K562 (cell line): Measurements from ENCODE around the gene EML6. TPM values are rescaled to one million over a fixed set of nuclear protein-coding genes. Genes with fewer than 3 reads are reported as not detected.

ENCODE experiments used
- ATAC-seq: fragments of 200-7000 bp; cut with Tn5 transposase; 3 replicates; pipeline ENCODE4 v1.9.1; 2020; ENCODE audit warnings: moderate library complexity
- BruUV-seq: library from RNA; stranded (reverse); fragments of 400-500 nt; replicated peaks from 2 replicates; lab custom pipeline; 2021; lab: Mats Ljungman, UMichigan
- CTCF ChIA-PET: fragments of 300-600 bp; formaldehyde crosslinking; extraction: SDS; loops from one replicate; lab custom pipeline; 2021; ENCODE audit warnings: low intra/inter-chr PET ratio; lab: Yijun Ruan, JAX
- POLR2A ChIA-PET: fragments of 300-600, 350-650 bp; sonication (Branson Sonifier 250); formaldehyde crosslinking; extraction: SDS; loops from one replicate; lab custom pipeline; 2021; ENCODE audit warnings: antibody characterized with exemption, inconsistent platforms; lab: Yijun Ruan, JAX
- DNase-seq, 4 experiments: peaks; one replicate each; pipeline versions ENCODE4 v3.0.0 to v3.0.0-alpha.2; 2011 to 2018; ENCODE audit warnings: low spot score in 3 of 4, mixed read lengths in 3 of 4; ENCODE audit errors: extremely low read depth in 1 of 4
- FAIRE-seq: peaks from 2 replicates; lab custom pipeline; 2011; peaks lifted over from hg19 to GRCh38; lab: Jason Lieb, UNC
- H2AFZ ChIP-seq: 2 replicates; pipeline ENCODE4 v1.6.0; 2011; ENCODE audit warnings: low read depth, low read length, control low read depth, inconsistent platforms
- H3K27ac ChIP-seq: fragments of 200-600 bp; 3 replicates; pipeline ENCODE4 v1.8.0; 2011; ENCODE audit warnings: low read depth, mild to moderate bottlenecking, control low read depth, inconsistent platforms, low read length, moderate library complexity, mixed read lengths; ENCODE audit errors: extremely low read depth
- H3K27me3 ChIP-seq, 2 experiments: fragments of 300-600 bp in 1 of 2; 2 replicates in 1 of 2; 3 replicates in 1 of 2; pipeline versions ENCODE4 v1.6.0 to v1.8.0; 2011; ENCODE audit warnings: inconsistent platforms in 2 of 2, low read length in 2 of 2, mild to moderate bottlenecking in 1 of 2, mixed read lengths in 1 of 2, moderate library complexity in 1 of 2; ENCODE audit not compliant: control insufficient read depth in 2 of 2, insufficient read depth in 2 of 2
- H3K36me3 ChIP-seq: fragments of 300-600 bp; 3 replicates; pipeline ENCODE4 v1.8.0; 2011; ENCODE audit warnings: mild to moderate bottlenecking, low read length, inconsistent platforms; ENCODE audit not compliant: control insufficient read depth, insufficient read depth
- H3K4me1 ChIP-seq, 2 experiments: fragments of 200-600 bp in 1 of 2; replicated peaks in 1 of 2; 2 replicates in 1 of 2; 3 replicates in 1 of 2; pipeline versions ENCODE4 v1.5.1 to v1.8.0; 2011; ENCODE audit warnings: inconsistent platforms in 2 of 2, low read length in 2 of 2, mild to moderate bottlenecking in 1 of 2, mixed read lengths in 1 of 2, moderate library complexity in 1 of 2; ENCODE audit not compliant: control insufficient read depth in 2 of 2, insufficient read depth in 2 of 2
- H3K4me2 ChIP-seq: 2 replicates; pipeline ENCODE4 v1.6.1; 2011; ENCODE audit warnings: low read length, control low read depth, inconsistent platforms, mixed read lengths; ENCODE audit not compliant: insufficient read depth
- H3K4me3 ChIP-seq: fragments of 200-600 bp; sonication (generic), shearing (Covaris generic); 2 replicates; pipeline ENCODE4 v1.5.1; 2016; ENCODE audit warnings: control low read depth, inconsistent platforms
- H3K79me2 ChIP-seq: fragments of 200-600 bp; 3 replicates; pipeline ENCODE4 v1.8.0; 2011; ENCODE audit warnings: low read length, inconsistent platforms; ENCODE audit not compliant: control insufficient read depth, insufficient read depth
- H3K9ac ChIP-seq, 2 experiments: 2 replicates each; pipeline versions ENCODE4 v1.6.0 to v1.6.1; 2011; ENCODE audit warnings: low read depth in 2 of 2, low read length in 2 of 2, control low read depth in 1 of 2, inconsistent platforms in 1 of 2, mild to moderate bottlenecking in 1 of 2, mixed read lengths in 1 of 2; ENCODE audit not compliant: insufficient read depth in 1 of 2
- H3K9me1 ChIP-seq: one replicate; pipeline ENCODE4 v1.6.0; 2011; ENCODE audit warnings: inconsistent platforms, mild to moderate bottlenecking, low read length, moderate library complexity; ENCODE audit not compliant: control insufficient read depth, insufficient read depth
- H3K9me3 ChIP-seq: replicated peaks from 2 replicates; pipeline ENCODE4 v1.5.1; 2011; ENCODE audit warnings: low read depth, low read length, inconsistent platforms; ENCODE audit not compliant: control insufficient read depth, insufficient read depth
- H4K20me1 ChIP-seq: replicated peaks from 2 replicates; pipeline ENCODE4 v1.6.1; 2011; ENCODE audit warnings: low read length, inconsistent platforms, mixed read lengths; ENCODE audit not compliant: control insufficient read depth, insufficient read depth
- CBX3 ChIP-seq, 2 experiments: IDR thresholded peaks; 1 replicate in 1 of 2; 2 replicates in 1 of 2; pipeline ENCODE4 v1.6.1; 2012; ENCODE audit warnings: inconsistent platforms in 2 of 2, low read length in 2 of 2, borderline replicate concordance in 1 of 2, control low read depth in 1 of 2
- CHD1 ChIP-seq: fragments of 200-600 bp; sonication (generic); IDR thresholded peaks from one replicate; pipeline ENCODE4 v1.6.1; 2012; ENCODE audit warnings: mild to moderate bottlenecking, moderate library complexity, low read length, inconsistent platforms
- E2F4 ChIP-seq: sonication (generic); formaldehyde crosslinking; IDR thresholded peaks from 2 replicates; pipeline ENCODE4 v1.8.0; 2022; ENCODE audit warnings: mild to moderate bottlenecking, low read depth, missing genetic modification reagents
- EWSR1 ChIP-seq: fragments of 450-650 bp; IDR thresholded peaks from 2 replicates; pipeline ENCODE4 v1.6.1; 2018; ENCODE audit warnings: borderline replicate concordance, mild to moderate bottlenecking, low read depth, moderate library complexity; ENCODE audit not compliant: partially characterized antibody
- GABPB2 ChIP-seq: fragments of 250-450 bp; sonication (Bioruptor Pico); conservative IDR thresholded peaks from 2 replicates; pipeline ENCODE4 v1.5.1; 2021; ENCODE audit warnings: mild to moderate bottlenecking
- NRF1 ChIP-seq, 2 experiments: fragments of 450-650 bp; IDR thresholded peaks in 1 of 2; conservative IDR thresholded peaks in 1 of 2; 2 replicates each; pipeline ENCODE4 v1.6.1; 2014; ENCODE audit warnings: mild to moderate bottlenecking in 2 of 2
- TGIF2 ChIP-seq: sonication (generic); formaldehyde crosslinking; IDR thresholded peaks from 2 replicates; pipeline ENCODE4 v1.8.1; 2022; ENCODE audit warnings: mild to moderate bottlenecking, missing genetic modification reagents, moderate library complexity
- ZBTB11 ChIP-seq, 3 experiments: fragments of 200-800 bp in 1 of 3; fragments of 250-450 bp in 1 of 3; fragments of 450-650 bp in 1 of 3; sonication (Bioruptor Pico) in 1 of 3; sonication (Bioruptor generic) in 1 of 3; formaldehyde crosslinking in 1 of 3; IDR thresholded peaks; 2 replicates each; pipeline versions ENCODE4 v1.6.1 to v1.8.0; 2016 to 2022; ENCODE audit warnings: mild to moderate bottlenecking in 2 of 3, missing genetic modification characterization in 2 of 3, missing compliant biosample characterization in 1 of 3, moderate library complexity in 1 of 3
- ZBTB5 ChIP-seq: fragments of 450-650 bp; IDR thresholded peaks from 2 replicates; pipeline ENCODE4 v1.6.1; 2017; ENCODE audit warnings: antibody characterized with exemption
- ZFP30 ChIP-seq: fragments of 250-450 bp; sonication (Bioruptor Pico); IDR thresholded peaks from 2 replicates; pipeline ENCODE4 v1.8.0; 2022; ENCODE audit warnings: moderate library complexity, mild to moderate bottlenecking, inconsistent platforms, borderline replicate concordance
- ZNF134 ChIP-seq: fragments of 250-450 bp; sonication (Bioruptor Pico); conservative IDR thresholded peaks from 2 replicates; pipeline ENCODE4 v1.4.0; 2020
- WGBS: fragments of 100-300 bp; shearing (Covaris generic); methylation state at CpG from one replicate; pipeline ENCODE4 v1.1.6; 2016; ENCODE audit warnings: low coverage, mixed read lengths; ENCODE audit not compliant: insufficient coverage; ENCODE audit errors: missing lambda C conversion rate; 5-methylcytosine and 5-hydroxymethylcytosine counted together
- in situ Hi-C: fragments of 300-500 bp; cut with MboI; formaldehyde crosslinking; loops from 4 replicates; pipeline ENCODE4 v1.15.0; 2018; ENCODE audit warnings: inconsistent platforms, mixed read lengths
- intact Hi-C: fragments of 100-400 bp; cut with micrococcal nuclease; formaldehyde crosslinking; loops from 2 replicates; pipeline ENCODE4 v1.14.2; 2022
- polyA plus RNA-seq, 8 experiments: library from polyadenylated mRNA; depleted of rRNA in 4 of 8; stranded (reverse) in 5 of 8; unstranded in 3 of 8; fragments of >200 nt; fragmentation: Nextera tagmentation in 2 of 8; fragmentation: Illumina TruSeq in 1 of 8; extraction: Ambion mirVana in 2 of 8; extraction: Trizol in 1 of 8; gene quantifications; 2 replicates each; pipeline versions ENCODE4 v1.2.1 to v1.2.3, GENCODE V29; 2011 to 2014; ENCODE audit warnings: inconsistent platforms in 1 of 8, missing spikeins in 1 of 8
- total RNA-seq, 7 experiments: library from RNA; depleted of rRNA in 6 of 7; stranded (reverse); fragments of >200 nt in 6 of 7; fragmentation: Illumina TruSeq in 2 of 7; extraction: Trizol in 2 of 7; gene quantifications; 2 replicates each; pipeline versions ENCODE4 v1.2.1 to v1.2.3, GENCODE V29; 2011 to 2021; ENCODE audit warnings: low replicate concordance in 1 of 7

Gene EML6
- total and polyA plus RNA-seq, 9 of the 15 experiments (the other 6 are each of a cell fraction or from before 2014, with no cell fraction given) = 0.07 to 0.56 (median 0.25) TPM

GRCh38 chr2:54758951-54759350, 35.5 kb downstream of the EML6 start:
- ChIA-PET CTCF (no interaction called here), POLR2A (interaction anchor here (0.7 kb wide), 1 partner anchor 9 kb away, joined by 3 read pairs; no protein-coding TSS in a partner anchor)
- ATAC-seq (no peak), DNase-seq (no peak), FAIRE-seq (no peak)
- TF ChIP-seq CHD1 (no peak), TGIF2 (CRISPR knock-in tag) (no peak), EWSR1 (no peak), ZFP30 (CRISPR knock-in tag) (no peak), NRF1 (conservative IDR thresholded peaks at IDR 0.05 in 1 of 2, IDR thresholded peaks at IDR 0.05 in 1 of 2) (no peak), CBX3 (IDR thresholded peaks at IDR 0.05; ENCODE audit: borderline replicate concordance in 1 of 2, low read length in 2 of 2) (no peak), E2F4 (CRISPR knock-in tag) (no peak), ZBTB11 (CRISPR knock-in tag; IDR thresholded peaks at IDR 0.05) (no peak), ZNF134 (CRISPR knock-in tag) (no peak), GABPB2 (CRISPR knock-in tag) (no peak), ZBTB5 (no peak)
- 0% methylated on average over 1 of the region's 1 CpG for WGBS
- in situ Hi-C loops (no loop called here), intact Hi-C loops (no loop called here)
- Histone ChIP-seq H3K9ac (no peak overlapping the region), H3K79me2 (no peaks in the 10 kb centered on the region), H3K9me1 (no peaks in the 10 kb centered on the region), H3K36me3 (no peaks in the 10 kb centered on the region), H3K27ac (no peak overlapping the region), H3K9me3 (no peaks in the 10 kb centered on the region), H2AFZ (no peak overlapping the region), H3K4me2 (no peak overlapping the region), H4K20me1 (no peaks in the 10 kb centered on the region), H3K4me3 (no peak overlapping the region), H3K4me1 (no peaks in the 10 kb centered on the region), H3K27me3 (peaks cover 4 to 7% of the 10 kb centered on the region in 2 experiments; a peak in 3 of 5 replicates)
- BruUV-seq = no TSS peak
